BLaER1 (cell line): ENCODE data around the gene GRIA4.

Source experiments
- H3K27ac ChIP-seq: shearing (Covaris generic); formaldehyde crosslinking; 2 replicates; pipeline ENCODE4 v1.8.1; 2022
- H3K27me3 ChIP-seq: shearing (Covaris generic); formaldehyde crosslinking; 2 replicates; pipeline ENCODE4 v1.8.1; 2022
- H3K36me3 ChIP-seq: shearing (Covaris generic); formaldehyde crosslinking; 2 replicates; pipeline ENCODE4 v1.8.1; 2022
- H3K4me1 ChIP-seq: shearing (Covaris generic); formaldehyde crosslinking; 2 replicates; pipeline ENCODE4 v1.8.1; 2022
- H3K4me2 ChIP-seq: shearing (Covaris generic); formaldehyde crosslinking; 2 replicates; pipeline ENCODE4 v1.8.1; 2022
- H3K4me3 ChIP-seq: shearing (Covaris generic); formaldehyde crosslinking; 2 replicates; pipeline ENCODE4 v1.8.1; 2022
- H3K9ac ChIP-seq: shearing (Covaris generic); formaldehyde crosslinking; 2 replicates; pipeline ENCODE4 v1.8.1; 2022
- H3K9me3 ChIP-seq: shearing (Covaris generic); formaldehyde crosslinking; 2 replicates; pipeline ENCODE4 v1.8.1; 2022
- H4K20me1 ChIP-seq: shearing (Covaris generic); formaldehyde crosslinking; 2 replicates; pipeline ENCODE4 v1.8.1; 2022
- Cebpa-rat ChIP-seq: shearing (Covaris generic); IDR thresholded peaks from 2 replicates; pipeline ENCODE4 v1.8.1; 2022

Gene GRIA4

GRCh38 chr11:105838668-105839384 lies 229.0 kb downstream of the GRIA4 start:
- no peaks in the 10 kb centered on the region for H3K4me1 ChIP-seq
- no peak overlapping the region for H3K9ac ChIP-seq
- H3K27ac ChIP-seq: no peak overlapping the region
- no peak overlapping the region for H3K4me3 ChIP-seq
- no peaks in the 10 kb centered on the region for H3K36me3 ChIP-seq
- no peak for TF ChIP-seq Cebpa-rat
- no peaks in the 10 kb centered on the region for H3K9me3 ChIP-seq
- no peaks in the 10 kb centered on the region for H3K27me3 ChIP-seq
- no peak overlapping the region for H3K4me2 ChIP-seq
- no peaks in the 10 kb centered on the region for H4K20me1 ChIP-seq

DNA sequence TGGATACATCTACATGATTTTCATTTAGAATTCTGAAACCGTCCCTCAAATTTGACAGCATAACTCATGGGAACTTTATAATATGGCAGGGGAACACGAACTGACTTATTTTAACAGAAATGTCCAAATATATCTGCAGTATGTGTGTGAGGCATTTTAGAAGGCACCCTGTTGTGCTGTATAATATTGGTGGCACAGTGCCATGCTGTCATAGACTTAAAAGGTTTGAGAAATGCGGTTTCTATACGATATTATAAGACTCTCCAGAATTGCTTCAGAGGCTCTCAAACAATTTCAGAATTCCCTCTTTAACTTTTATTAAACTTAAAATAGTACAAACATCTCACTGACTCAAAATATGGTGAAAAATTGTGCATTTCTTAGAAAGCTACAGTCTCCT lies 230.5 kb downstream of the GRIA4 start:
- H4K20me1 ChIP-seq: no peaks in the 10 kb centered on the region
- no peak overlapping the region for H3K4me2 ChIP-seq
- no peaks in the 10 kb centered on the region for H3K9me3 ChIP-seq
- no peak overlapping the region for H3K9ac ChIP-seq
- H3K27me3 ChIP-seq: no peaks in the 10 kb centered on the region
- no peak for TF ChIP-seq Cebpa-rat
- no peaks in the 10 kb centered on the region for H3K4me1 ChIP-seq
- H3K4me3 ChIP-seq: no peak overlapping the region
- no peaks in the 10 kb centered on the region for H3K36me3 ChIP-seq
- H3K27ac ChIP-seq: no peak overlapping the region

GRCh38 chr11:105852403-105852802 lies 242.5 kb downstream of the GRIA4 start:
- no peak for TF ChIP-seq Cebpa-rat
- no peaks in the 10 kb centered on the region for H3K9me3 ChIP-seq
- H3K27me3 ChIP-seq: no peaks in the 10 kb centered on the region
- no peaks in the 10 kb centered on the region for H4K20me1 ChIP-seq
- no peaks in the 10 kb centered on the region for H3K36me3 ChIP-seq
- H3K27ac ChIP-seq: no peak overlapping the region
- no peak overlapping the region for H3K4me2 ChIP-seq
- H3K9ac ChIP-seq: no peak overlapping the region
- H3K4me1 ChIP-seq: no peaks in the 10 kb centered on the region
- H3K4me3 ChIP-seq: no peak overlapping the region

DNA sequence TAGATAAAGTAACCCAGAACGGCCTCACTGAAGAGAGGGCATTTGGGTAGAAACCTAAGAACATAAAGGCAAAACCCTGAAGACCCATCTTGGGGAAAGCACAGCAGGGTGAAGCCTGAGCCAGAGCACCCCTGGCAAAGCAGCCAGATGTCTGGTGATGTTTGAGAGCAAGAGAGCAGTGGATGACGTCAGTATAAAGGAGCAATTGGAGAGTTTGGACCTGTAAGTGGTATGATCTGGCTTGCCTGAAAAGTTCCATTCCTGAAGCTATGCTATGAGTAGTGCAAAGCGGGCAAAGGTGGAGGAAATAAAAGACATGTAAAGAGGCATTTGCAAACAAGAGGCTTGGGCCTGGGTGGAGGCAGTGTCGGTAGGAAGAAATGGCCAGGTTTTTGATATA lies 244.4 kb downstream of the GRIA4 start:
- no peaks in the 10 kb centered on the region for H3K27me3 ChIP-seq
- H3K4me1 ChIP-seq: no peaks in the 10 kb centered on the region
- no peak overlapping the region for H3K4me2 ChIP-seq
- H4K20me1 ChIP-seq: no peaks in the 10 kb centered on the region
- no peak overlapping the region for H3K27ac ChIP-seq
- H3K4me3 ChIP-seq: no peak overlapping the region
- no peaks in the 10 kb centered on the region for H3K36me3 ChIP-seq
- no peaks in the 10 kb centered on the region for H3K9me3 ChIP-seq
- H3K9ac ChIP-seq: no peak overlapping the region
- no peak for TF ChIP-seq Cebpa-rat

GRCh38 chr11:105856954-105857353 lies 247.1 kb downstream of the GRIA4 start:
- no peaks in the 10 kb centered on the region for H3K9me3 ChIP-seq
- no peak overlapping the region for H3K4me3 ChIP-seq
- H4K20me1 ChIP-seq: no peaks in the 10 kb centered on the region
- H3K36me3 ChIP-seq: no peaks in the 10 kb centered on the region
- no peak for TF ChIP-seq Cebpa-rat
- H3K27me3 ChIP-seq: no peaks in the 10 kb centered on the region
- H3K4me2 ChIP-seq: no peak overlapping the region
- no peaks in the 10 kb centered on the region for H3K4me1 ChIP-seq
- no peak overlapping the region for H3K27ac ChIP-seq
- no peak overlapping the region for H3K9ac ChIP-seq

- Histone ChIP-seq H3K4me3 (no peak overlapping the region), H3K27ac (no peak overlapping the region), H3K36me3 (no peaks in the 10 kb centered on the region), H3K4me1 (no peaks in the 10 kb centered on the region), H3K4me2 (no peak overlapping the region), H3K9ac (no peak overlapping the region), H4K20me1 (no peaks in the 10 kb centered on the region), H3K9me3 (no peaks in the 10 kb centered on the region), H3K27me3 (no peaks in the 10 kb centered on the region)
- TF ChIP-seq Cebpa-rat: no peak
These were observed 247.9 kb downstream of the GRIA4 start for GRCh38 chr11:105857728-105858127.

DNA sequence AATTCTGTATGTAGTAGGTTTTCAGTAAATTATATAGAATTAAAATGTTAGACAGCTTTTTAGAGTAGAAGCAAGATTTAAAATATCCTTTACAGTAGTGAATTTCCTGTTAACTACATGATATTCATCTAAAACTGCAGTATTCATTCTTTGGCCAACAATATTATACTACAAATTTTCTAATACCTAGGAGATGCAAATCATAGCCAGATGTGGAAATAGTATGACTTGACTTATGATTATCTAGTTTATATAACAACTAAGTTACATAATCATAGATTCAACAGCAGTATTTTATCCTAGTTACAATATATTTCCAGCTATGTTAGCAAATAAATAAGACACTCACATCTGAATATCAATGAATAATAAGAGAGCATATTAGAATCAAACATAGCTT lies 249.0 kb downstream of the GRIA4 start:
- Histone ChIP-seq H3K9ac (no peak overlapping the region), H3K4me1 (no peaks in the 10 kb centered on the region), H3K27me3 (no peaks in the 10 kb centered on the region), H3K36me3 (no peaks in the 10 kb centered on the region), H3K27ac (no peak overlapping the region), H3K4me3 (no peak overlapping the region), H3K4me2 (no peak overlapping the region), H4K20me1 (no peaks in the 10 kb centered on the region), H3K9me3 (no peaks in the 10 kb centered on the region)
- no peak for TF ChIP-seq Cebpa-rat

DNA sequence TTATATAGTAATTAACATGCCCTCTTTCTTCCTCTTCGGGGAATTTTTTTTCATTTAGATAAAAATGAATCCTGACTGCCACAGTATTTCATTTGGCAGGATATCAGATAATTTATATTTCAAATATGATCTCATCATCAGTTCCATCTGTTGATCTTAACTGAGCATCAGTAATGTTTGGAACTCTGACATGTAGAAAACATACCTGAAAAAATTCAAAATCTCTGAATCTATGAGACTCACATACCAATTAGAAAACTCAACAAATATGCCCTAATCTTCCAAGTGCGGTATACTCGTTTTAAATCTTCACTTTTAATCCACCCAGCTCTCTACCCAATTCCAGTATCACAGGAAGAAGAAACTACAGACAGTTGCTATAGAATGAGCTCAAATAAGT lies 250.2 kb downstream of the GRIA4 start:
- Histone ChIP-seq H3K4me3 (no peak overlapping the region), H3K9ac (no peak overlapping the region), H3K4me1 (no peaks in the 10 kb centered on the region), H3K4me2 (no peak overlapping the region), H3K27me3 (no peaks in the 10 kb centered on the region), H4K20me1 (no peaks in the 10 kb centered on the region), H3K27ac (no peak overlapping the region), H3K36me3 (no peaks in the 10 kb centered on the region), H3K9me3 (no peaks in the 10 kb centered on the region)
- TF ChIP-seq Cebpa-rat: no peak

GRCh38 chr11:105861225-105861624 lies 251.4 kb downstream of the GRIA4 start:
- Histone ChIP-seq H4K20me1 (no peaks in the 10 kb centered on the region), H3K27me3 (no peaks in the 10 kb centered on the region), H3K9me3 (no peaks in the 10 kb centered on the region), H3K36me3 (no peaks in the 10 kb centered on the region), H3K27ac (no peak overlapping the region), H3K4me1 (no peaks in the 10 kb centered on the region), H3K4me2 (no peak overlapping the region), H3K4me3 (no peak overlapping the region), H3K9ac (no peak overlapping the region)
- TF ChIP-seq Cebpa-rat: no peak

GRCh38 chr11:105862736-105863367 lies 253.0 kb downstream of the GRIA4 start:
- H3K4me3 ChIP-seq: no peak overlapping the region
- H3K27ac ChIP-seq: no peak overlapping the region
- no peak overlapping the region for H3K4me2 ChIP-seq
- no peaks in the 10 kb centered on the region for H4K20me1 ChIP-seq
- H3K36me3 ChIP-seq: no peaks in the 10 kb centered on the region
- H3K9ac ChIP-seq: no peak overlapping the region
- no peak for TF ChIP-seq Cebpa-rat
- H3K27me3 ChIP-seq: no peaks in the 10 kb centered on the region
- no peaks in the 10 kb centered on the region for H3K9me3 ChIP-seq
- H3K4me1 ChIP-seq: no peaks in the 10 kb centered on the region

- Histone ChIP-seq H3K36me3 (no peaks in the 10 kb centered on the region), H3K9me3 (no peaks in the 10 kb centered on the region), H3K4me3 (no peak overlapping the region), H3K4me1 (no peaks in the 10 kb centered on the region), H4K20me1 (no peaks in the 10 kb centered on the region), H3K9ac (no peak overlapping the region), H3K27ac (no peak overlapping the region), H3K27me3 (no peaks in the 10 kb centered on the region), H3K4me2 (no peak overlapping the region)
- no peak for TF ChIP-seq Cebpa-rat
These were observed 253.7 kb downstream of the GRIA4 start for GRCh38 chr11:105863523-105863922.
